GM12878 (cell line): ENCODE results near the gene TTC1.

Source experiments
- EP300 ChIP-seq, 2 experiments: fragments of 150-350 bp in 1 of 2; IDR thresholded peaks; 2 replicates each; pipeline ENCODE4 v1.6.1; 2011 to 2012; ENCODE audit warnings: low read depth in 2 of 2, low read length in 2 of 2, borderline replicate concordance in 1 of 2, improper control_type of control experiment in 1 of 2, inconsistent platforms in 1 of 2; ENCODE audit not compliant: control insufficient read depth in 1 of 2
- EZH2 ChIP-seq: IDR thresholded peaks from 2 replicates; pipeline ENCODE4 v1.6.1; 2012; ENCODE audit warnings: low read depth, mild to moderate bottlenecking, control low read depth, inconsistent platforms, low read length, borderline replicate concordance; ENCODE audit not compliant: control insufficient read depth
- HDAC2 ChIP-seq: fragments of 200-600 bp; sonication (generic); IDR thresholded peaks from 2 replicates; pipeline ENCODE4 v1.6.1; 2017
- MXI1 ChIP-seq: fragments of 150-350 bp; IDR thresholded peaks from 2 replicates; pipeline ENCODE4 v1.6.1; 2011; ENCODE audit warnings: low read depth, mild to moderate bottlenecking, inconsistent platforms, low read length, improper control_type of control experiment
- NR2C2 ChIP-seq: IDR thresholded peaks from 2 replicates; pipeline ENCODE4 v1.6.1; 2011; ENCODE audit warnings: borderline replicate concordance, low read depth; ENCODE audit not compliant: control insufficient read depth, insufficient read length
- SREBF1 ChIP-seq: IDR thresholded peaks from 2 replicates; pipeline ENCODE4 v1.6.1; 2012; ENCODE audit warnings: mild to moderate bottlenecking, low read length
- TF ChIP-seq, protein P1 (sequence below), 3 experiments: IDR thresholded peaks in 2 of 3; conservative IDR thresholded peaks in 1 of 3; 2 replicates each; pipeline ENCODE4 v1.5.1; 2011; ENCODE audit warnings: low read depth in 3 of 3, low read length in 3 of 3, mild to moderate bottlenecking in 3 of 3, control low read depth in 2 of 3, moderate library complexity in 2 of 3, inconsistent platforms in 1 of 3, mixed read lengths in 1 of 3; ENCODE audit not compliant: control insufficient read depth in 2 of 3, insufficient read depth in 1 of 3; ENCODE audit errors: extremely low read depth in 1 of 3
- TF ChIP-seq, protein P2 (sequence below): IDR thresholded peaks from 2 replicates; pipeline ENCODE4 v1.6.1; 2012; ENCODE audit warnings: low read depth, low read length, improper control_type of control experiment
- TF ChIP-seq, protein P3 (sequence below): IDR thresholded peaks from 2 replicates; pipeline ENCODE4 v1.6.1; 2012; ENCODE audit warnings: mild to moderate bottlenecking, low read depth, low read length
- TF ChIP-seq, protein P4 (sequence below): fragments of 450-650 bp; formaldehyde crosslinking; IDR thresholded peaks from 2 replicates; pipeline ENCODE4 v1.5.0; 2022; ENCODE audit warnings: mild to moderate bottlenecking, missing genetic modification characterization

DNA sequence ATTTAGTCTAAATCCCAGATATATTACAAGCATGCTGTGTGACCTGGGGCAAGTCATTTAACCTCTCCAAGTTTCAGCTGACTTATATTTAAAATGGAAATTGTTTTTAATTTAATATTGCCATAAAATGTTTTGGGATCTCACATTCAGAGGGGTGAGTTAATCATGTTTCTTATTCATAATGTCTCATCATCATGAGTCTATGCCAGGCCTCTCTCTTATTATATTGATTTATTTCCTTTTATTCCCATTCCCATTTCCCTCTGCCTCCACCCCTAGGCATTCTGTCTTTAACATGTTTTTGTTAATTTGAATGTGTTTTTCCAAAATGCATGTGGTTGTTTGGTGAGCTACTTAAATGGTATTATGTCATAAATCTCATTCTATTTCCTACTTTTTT, 39.0 kb upstream of the TTC1 start:
- TF ChIP-seq HDAC2, result no peak
- no peak for TF ChIP-seq MXI1
- TF ChIP-seq, protein P1, sequence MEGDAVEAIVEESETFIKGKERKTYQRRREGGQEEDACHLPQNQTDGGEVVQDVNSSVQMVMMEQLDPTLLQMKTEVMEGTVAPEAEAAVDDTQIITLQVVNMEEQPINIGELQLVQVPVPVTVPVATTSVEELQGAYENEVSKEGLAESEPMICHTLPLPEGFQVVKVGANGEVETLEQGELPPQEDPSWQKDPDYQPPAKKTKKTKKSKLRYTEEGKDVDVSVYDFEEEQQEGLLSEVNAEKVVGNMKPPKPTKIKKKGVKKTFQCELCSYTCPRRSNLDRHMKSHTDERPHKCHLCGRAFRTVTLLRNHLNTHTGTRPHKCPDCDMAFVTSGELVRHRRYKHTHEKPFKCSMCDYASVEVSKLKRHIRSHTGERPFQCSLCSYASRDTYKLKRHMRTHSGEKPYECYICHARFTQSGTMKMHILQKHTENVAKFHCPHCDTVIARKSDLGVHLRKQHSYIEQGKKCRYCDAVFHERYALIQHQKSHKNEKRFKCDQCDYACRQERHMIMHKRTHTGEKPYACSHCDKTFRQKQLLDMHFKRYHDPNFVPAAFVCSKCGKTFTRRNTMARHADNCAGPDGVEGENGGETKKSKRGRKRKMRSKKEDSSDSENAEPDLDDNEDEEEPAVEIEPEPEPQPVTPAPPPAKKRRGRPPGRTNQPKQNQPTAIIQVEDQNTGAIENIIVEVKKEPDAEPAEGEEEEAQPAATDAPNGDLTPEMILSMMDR (IDR thresholded peaks at IDR 0.05 in 2 of 3, conservative IDR thresholded peaks at IDR 0.05 in 1 of 3; ENCODE audit: control insufficient read depth in 2 of 3, extremely low read depth in 1 of 3, insufficient read depth in 1 of 3, low read depth in 3 of 3, low read length in 3 of 3), result no peak
- no peak for TF ChIP-seq EZH2
- TF ChIP-seq, protein P2, sequence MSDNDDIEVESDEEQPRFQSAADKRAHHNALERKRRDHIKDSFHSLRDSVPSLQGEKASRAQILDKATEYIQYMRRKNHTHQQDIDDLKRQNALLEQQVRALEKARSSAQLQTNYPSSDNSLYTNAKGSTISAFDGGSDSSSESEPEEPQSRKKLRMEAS, result no peak
- no peak for TF ChIP-seq NR2C2
- TF ChIP-seq, protein P3, sequence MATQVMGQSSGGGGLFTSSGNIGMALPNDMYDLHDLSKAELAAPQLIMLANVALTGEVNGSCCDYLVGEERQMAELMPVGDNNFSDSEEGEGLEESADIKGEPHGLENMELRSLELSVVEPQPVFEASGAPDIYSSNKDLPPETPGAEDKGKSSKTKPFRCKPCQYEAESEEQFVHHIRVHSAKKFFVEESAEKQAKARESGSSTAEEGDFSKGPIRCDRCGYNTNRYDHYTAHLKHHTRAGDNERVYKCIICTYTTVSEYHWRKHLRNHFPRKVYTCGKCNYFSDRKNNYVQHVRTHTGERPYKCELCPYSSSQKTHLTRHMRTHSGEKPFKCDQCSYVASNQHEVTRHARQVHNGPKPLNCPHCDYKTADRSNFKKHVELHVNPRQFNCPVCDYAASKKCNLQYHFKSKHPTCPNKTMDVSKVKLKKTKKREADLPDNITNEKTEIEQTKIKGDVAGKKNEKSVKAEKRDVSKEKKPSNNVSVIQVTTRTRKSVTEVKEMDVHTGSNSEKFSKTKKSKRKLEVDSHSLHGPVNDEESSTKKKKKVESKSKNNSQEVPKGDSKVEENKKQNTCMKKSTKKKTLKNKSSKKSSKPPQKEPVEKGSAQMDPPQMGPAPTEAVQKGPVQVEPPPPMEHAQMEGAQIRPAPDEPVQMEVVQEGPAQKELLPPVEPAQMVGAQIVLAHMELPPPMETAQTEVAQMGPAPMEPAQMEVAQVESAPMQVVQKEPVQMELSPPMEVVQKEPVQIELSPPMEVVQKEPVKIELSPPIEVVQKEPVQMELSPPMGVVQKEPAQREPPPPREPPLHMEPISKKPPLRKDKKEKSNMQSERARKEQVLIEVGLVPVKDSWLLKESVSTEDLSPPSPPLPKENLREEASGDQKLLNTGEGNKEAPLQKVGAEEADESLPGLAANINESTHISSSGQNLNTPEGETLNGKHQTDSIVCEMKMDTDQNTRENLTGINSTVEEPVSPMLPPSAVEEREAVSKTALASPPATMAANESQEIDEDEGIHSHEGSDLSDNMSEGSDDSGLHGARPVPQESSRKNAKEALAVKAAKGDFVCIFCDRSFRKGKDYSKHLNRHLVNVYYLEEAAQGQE, result no peak
- no peak for TF ChIP-seq EP300 (IDR thresholded peaks at IDR 0.05; ENCODE audit: borderline replicate concordance in 1 of 2, control insufficient read depth in 1 of 2, low read depth in 2 of 2, low read length in 2 of 2)
- TF ChIP-seq, protein P4, sequence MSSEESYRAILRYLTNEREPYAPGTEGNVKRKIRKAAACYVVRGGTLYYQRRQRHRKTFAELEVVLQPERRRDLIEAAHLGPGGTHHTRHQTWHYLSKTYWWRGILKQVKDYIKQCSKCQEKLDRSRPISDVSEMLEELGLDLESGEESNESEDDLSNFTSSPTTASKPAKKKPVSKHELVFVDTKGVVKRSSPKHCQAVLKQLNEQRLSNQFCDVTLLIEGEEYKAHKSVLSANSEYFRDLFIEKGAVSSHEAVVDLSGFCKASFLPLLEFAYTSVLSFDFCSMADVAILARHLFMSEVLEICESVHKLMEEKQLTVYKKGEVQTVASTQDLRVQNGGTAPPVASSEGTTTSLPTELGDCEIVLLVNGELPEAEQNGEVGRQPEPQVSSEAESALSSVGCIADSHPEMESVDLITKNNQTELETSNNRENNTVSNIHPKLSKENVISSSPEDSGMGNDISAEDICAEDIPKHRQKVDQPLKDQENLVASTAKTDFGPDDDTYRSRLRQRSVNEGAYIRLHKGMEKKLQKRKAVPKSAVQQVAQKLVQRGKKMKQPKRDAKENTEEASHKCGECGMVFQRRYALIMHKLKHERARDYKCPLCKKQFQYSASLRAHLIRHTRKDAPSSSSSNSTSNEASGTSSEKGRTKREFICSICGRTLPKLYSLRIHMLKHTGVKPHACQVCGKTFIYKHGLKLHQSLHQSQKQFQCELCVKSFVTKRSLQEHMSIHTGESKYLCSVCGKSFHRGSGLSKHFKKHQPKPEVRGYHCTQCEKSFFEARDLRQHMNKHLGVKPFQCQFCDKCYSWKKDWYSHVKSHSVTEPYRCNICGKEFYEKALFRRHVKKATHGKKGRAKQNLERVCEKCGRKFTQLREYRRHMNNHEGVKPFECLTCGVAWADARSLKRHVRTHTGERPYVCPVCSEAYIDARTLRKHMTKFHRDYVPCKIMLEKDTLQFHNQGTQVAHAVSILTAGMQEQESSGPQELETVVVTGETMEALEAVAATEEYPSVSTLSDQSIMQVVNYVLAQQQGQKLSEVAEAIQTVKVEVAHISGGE (CRISPR knock-in tag), result no peak
- no peak for TF ChIP-seq SREBF1
